ENCODE results near the gene TNC. TPM values are rescaled to one million over a fixed set of nuclear protein-coding genes. Genes with fewer than 3 reads are reported as not detected.

Gene TNC
- polyA plus RNA-seq, 1 of the 3 experiments (the other 2 are of a cell fraction) = 805 TPM

- WGBS (ENCODE audit: low lambda C conversion rate) = 89% methylated on average over 3 of the region's 3 CpGs
These were observed 74.3 kb downstream of the TNC start for GRCh38 chr9:115043632-115044031.

GRCh38 chr9:115042781-115043509 is 75.0 kb downstream of the TNC start:
- H3F3A ChIP-seq (replicated peaks; ENCODE audit: insufficient read depth) = peaks cover 60% of the 10 kb centered on the region
- H3K4me1 ChIP-seq (ENCODE audit: control insufficient read depth in 1 of 2, insufficient read depth in 2 of 2, low read depth in 1 of 2, low read length in 1 of 2) = no peaks in the 10 kb centered on the region
- TF ChIP-seq NFIC (IDR thresholded peaks at IDR 0.05; ENCODE audit: borderline replicate concordance) = no peak
- no peak for TF ChIP-seq ELF1 (IDR thresholded peaks at IDR 0.05)
- TF ChIP-seq SMC3 (IDR thresholded peaks at IDR 0.05; ENCODE audit: low read depth, low read length) = no peak
- TF ChIP-seq TAF1 (IDR thresholded peaks at IDR 0.05; ENCODE audit: borderline replicate concordance, low read depth, low read length) = no peak
- no peak for TF ChIP-seq IRF3 (IDR thresholded peaks at IDR 0.05; ENCODE audit: low read depth, low read length)
- TF ChIP-seq SIN3A (IDR thresholded peaks at IDR 0.05; ENCODE audit: borderline replicate concordance, low read depth, low read length) = no peak
- TF ChIP-seq RXRA (IDR thresholded peaks at IDR 0.05; ENCODE audit: borderline replicate concordance, low read depth) = no peak
- TF ChIP-seq FOSL2 (IDR thresholded peaks at IDR 0.05; ENCODE audit: borderline replicate concordance, low read depth) = no peak
- TF ChIP-seq TCF12 (IDR thresholded peaks at IDR 0.05) = no peak
- TF ChIP-seq POLR2AphosphoS5 (IDR thresholded peaks at IDR 0.05; ENCODE audit: low read depth, low read length) = no peak
- no peak for TF ChIP-seq TEAD4 (IDR thresholded peaks at IDR 0.05; ENCODE audit: borderline replicate concordance, insufficient read depth)
- TF ChIP-seq RCOR1 (IDR thresholded peaks at IDR 0.05; ENCODE audit: low read length) = no peak
- TF ChIP-seq USF2 (IDR thresholded peaks at IDR 0.05; ENCODE audit: borderline replicate concordance, low read depth, low read length) = no peak
- H3K36me3 ChIP-seq (replicated peaks in 1 of 2; ENCODE audit: control insufficient read depth in 1 of 2, insufficient read depth in 2 of 2, low read length in 1 of 2) = peaks cover 86 to 89% of the 10 kb centered on the region in 2 experiments
- H3K9me2 ChIP-seq = no peaks in the 10 kb centered on the region
- 57% methylated on average over 3 of the region's 3 CpGs for WGBS (ENCODE audit: low lambda C conversion rate)
- no peak for DNase-seq
- no peak overlapping the region for H3K4me2 ChIP-seq
- 0 out of 2 replicates have a peak, but pooled peaks cover 5% of the 10 kb centered on the region for H3K79me2 ChIP-seq (ENCODE audit: insufficient read depth)
- H4K20me1 ChIP-seq (ENCODE audit: insufficient read depth) = no peaks in the 10 kb centered on the region
- no peak overlapping the region for H3K4me3 ChIP-seq (ENCODE audit: low read depth in 2 of 2, low read length in 1 of 2)
- H3K27ac ChIP-seq (ENCODE audit: low read depth in 2 of 2, low read length in 1 of 2) = peak overlapping the region in 1 of 2 experiments; percentile 35; a peak in 1 of 4 replicates
- POLR2A ChIA-PET = interaction anchor here (0.9 kb wide), 1 partner anchor 24 kb away, joined by 4 read pairs; no protein-coding TSS in a partner anchor
- CTCF ChIA-PET = interaction anchor here (0.9 to 1.0 kb wide), 2 partner anchors 437 to 482 kb away, joined by 3 to 4 read pairs; no protein-coding TSS in a partner anchor
- H3K27me3 ChIP-seq (ENCODE audit: insufficient read depth) = no peaks in the 10 kb centered on the region
- no peak overlapping the region for H3K9ac ChIP-seq
- no peak overlapping the region for H2AFZ ChIP-seq (ENCODE audit: low read depth)
- no peaks in the 10 kb centered on the region for H3K9me3 ChIP-seq

More at GRCh38 chr9:115043632-115044031, 74.3 kb downstream of the TNC start:
- Histone ChIP-seq H3K36me3 (replicated peaks in 1 of 2; ENCODE audit: control insufficient read depth in 1 of 2, insufficient read depth in 2 of 2, low read length in 1 of 2) (peaks cover 87 to 91% of the 10 kb centered on the region in 2 experiments), H3K4me1 (ENCODE audit: control insufficient read depth in 1 of 2, insufficient read depth in 2 of 2, low read depth in 1 of 2, low read length in 1 of 2) (no peaks in the 10 kb centered on the region), H3K27me3 (ENCODE audit: insufficient read depth) (no peaks in the 10 kb centered on the region), H3K9ac (no peak overlapping the region), H3K9me3 (no peaks in the 10 kb centered on the region), H2AFZ (ENCODE audit: low read depth) (no peak overlapping the region), H3K9me2 (no peaks in the 10 kb centered on the region), H3K27ac (ENCODE audit: low read depth in 2 of 2, low read length in 1 of 2) (peak overlapping the region in 1 of 2 experiments; percentile 35; a peak in 1 of 4 replicates), H3K4me3 (ENCODE audit: low read depth in 2 of 2, low read length in 1 of 2) (no peak overlapping the region), H4K20me1 (ENCODE audit: insufficient read depth) (no peaks in the 10 kb centered on the region), H3K79me2 (ENCODE audit: insufficient read depth) (0 out of 2 replicates have a peak, but pooled peaks cover 5% of the 10 kb centered on the region), H3K4me2 (no peak overlapping the region), H3F3A (replicated peaks; ENCODE audit: insufficient read depth) (peaks cover 56% of the 10 kb centered on the region)
- TF ChIP-seq IRF3 (IDR thresholded peaks at IDR 0.05; ENCODE audit: low read depth, low read length) (no peak), RAD21 (IDR thresholded peaks at IDR 0.05; ENCODE audit: low read length) (no peak)
- CTCF ChIA-PET = interaction anchor here (1.0 kb wide), 1 partner anchor 436 kb away, joined by 4 read pairs; no protein-coding TSS in a partner anchor
- POLR2A ChIA-PET = interaction anchor here (0.9 kb wide), 1 partner anchor 24 kb away, joined by 4 read pairs; no protein-coding TSS in a partner anchor
- DNase-seq = no peak

Measured in SK-N-SH (cell line).